ENCODE data around the gene TOPORS. TPM values are rescaled to one million over a fixed set of nuclear protein-coding genes. Genes with fewer than 3 reads are reported as not detected.
"Not testable (repeated sequence)": the region's sequence is repeated elsewhere in the genome, so short reads cannot be mapped to it uniquely, and the experiment has no call there.

TOPORS gene
- total RNA-seq = 10 to 100 TPM; 11.9 to 12.0 TPM

DNA sequence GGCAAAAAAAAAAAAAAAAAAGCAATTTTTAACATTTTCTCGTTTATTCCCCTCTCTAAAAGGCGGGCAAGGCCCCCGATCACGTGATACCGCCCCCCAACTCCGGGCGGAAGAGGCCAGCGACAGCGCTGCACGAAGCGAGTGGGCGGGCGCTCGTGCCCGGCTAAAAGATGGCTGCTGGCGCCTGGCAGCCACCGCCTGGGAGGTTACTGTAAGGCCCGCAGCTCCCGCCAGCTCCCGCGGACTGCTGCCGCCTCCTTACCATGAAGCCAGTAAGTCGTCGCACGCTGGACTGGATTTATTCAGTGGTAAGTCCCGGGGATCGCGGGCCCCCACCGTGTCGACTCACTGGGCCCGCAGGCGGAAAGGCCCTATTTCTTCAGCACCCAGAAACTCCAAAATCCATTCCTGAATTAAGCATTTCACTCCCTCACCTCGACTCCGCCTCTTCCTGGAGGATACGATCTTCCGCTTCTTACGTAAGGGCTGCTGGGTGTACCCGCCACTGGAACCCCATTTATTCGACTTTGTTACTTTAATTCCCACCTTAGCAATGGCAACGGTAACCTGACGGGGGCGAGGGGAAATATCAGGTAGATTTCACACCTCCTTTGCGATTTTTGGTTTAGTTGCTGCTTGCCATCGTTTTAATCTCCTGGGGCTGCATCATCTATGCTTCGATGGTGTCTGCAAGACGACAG, at the start of gene TOPORS, which contains the start of gene SMIM27:
TSS of gene TOPORS (minus strand) at position 415 of the 701 bp plus-strand sequence. CDS start at position 265, 150 bp downstream.
TSS of gene SMIM27 (plus strand) at position 156 of the 701 bp plus-strand sequence. CDS start at position 264, 108 bp downstream.
- ChIA-PET CTCF (interaction anchor here (0.9 to 9.8 kb wide), 5 partner anchors 21 to 1263 kb away, joined by 3 to 85 read pairs (median 27); partner anchors contain the start of genes NDUFB6 and RIGI), POLR2A (interaction anchor here (0.6 to 4.6 kb wide), 6 partner anchors 9 to 473 kb away, joined by 3 to 44 read pairs (median 8); partner anchors contain the start of genes DNAJA1, NDUFB6 and RIGI)
- DNase-seq (peak; percentile 93), ATAC-seq (peak; percentile 78)
- H3K36me3 Mint-ChIP-seq (ENCODE audit: low read depth) = peaks cover 27% of the 10 kb centered on the region
- peaks cover 28% of the 10 kb centered on the region for H3K4me1 Mint-ChIP-seq (ENCODE audit: low read depth)
- H3K4me3 Mint-ChIP-seq = peak within 1 kb of the TSS; percentile 89
- no peaks in the 10 kb centered on the region for H3K27me3 Mint-ChIP-seq (ENCODE audit: low read depth)
- peak within 1 kb of the TSS; percentile 99 for H3K27ac Mint-ChIP-seq
- H3K9me3 Mint-ChIP-seq (ENCODE audit: insufficient read depth) = no peaks in the 10 kb centered on the region

DNA sequence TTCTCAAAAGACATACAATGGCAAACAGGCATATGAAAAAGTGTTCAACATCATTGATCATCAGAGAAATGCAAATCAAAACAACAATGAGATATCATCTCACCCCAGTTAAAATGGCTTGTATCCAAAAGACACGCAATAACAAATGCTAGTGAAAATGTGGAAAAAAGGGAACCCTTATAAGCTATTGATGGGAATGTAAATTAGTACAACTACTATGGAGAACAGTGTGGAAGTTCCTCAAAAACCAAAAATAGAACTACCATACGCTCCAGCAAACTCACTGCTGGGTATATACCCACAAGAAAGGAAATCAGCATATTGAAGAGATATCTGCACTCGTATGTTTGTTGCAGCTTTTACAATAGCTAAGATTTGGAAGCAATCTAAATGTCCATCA, 46.6 kb upstream of the TOPORS start:
- H3K27me3 Mint-ChIP-seq (ENCODE audit: low read depth) = peaks cover 27% of the 10 kb centered on the region
- ATAC-seq; H3K9me3 Mint-ChIP-seq (ENCODE audit: insufficient read depth); POLR2A ChIA-PET; CTCF ChIA-PET; H3K4me1 Mint-ChIP-seq (ENCODE audit: low read depth); H3K36me3 Mint-ChIP-seq (ENCODE audit: low read depth); H3K4me3 Mint-ChIP-seq; DNase-seq; H3K27ac Mint-ChIP-seq: not testable (repeated sequence)

DNA sequence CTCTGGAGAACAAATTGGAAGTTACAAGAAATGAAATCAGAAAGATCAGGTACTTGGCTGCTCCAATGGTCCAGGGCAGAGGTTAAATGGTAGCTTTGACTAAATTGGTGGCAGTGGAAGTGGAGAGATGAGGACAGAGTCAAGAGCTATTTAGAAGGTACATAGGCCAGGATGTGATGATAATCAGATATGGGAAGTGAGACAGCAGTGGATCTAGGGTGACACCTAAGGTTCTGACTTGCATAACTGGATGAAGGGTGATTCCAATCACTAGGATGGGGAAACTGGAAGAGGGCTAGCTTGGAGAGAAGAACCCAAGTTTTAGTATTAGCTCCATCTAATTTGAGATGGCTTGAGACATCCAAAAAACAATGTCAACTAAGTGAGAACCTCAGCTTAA, 44.5 kb upstream of the TOPORS start:
- no peaks in the 10 kb centered on the region for H3K9me3 Mint-ChIP-seq (ENCODE audit: insufficient read depth)
- DNase-seq = no peak
- peaks cover 24% of the 10 kb centered on the region for H3K27me3 Mint-ChIP-seq (ENCODE audit: low read depth)
- ChIA-PET POLR2A (no interaction called here), CTCF (interaction anchor here (0.6 to 0.9 kb wide), 2 partner anchors 17 to 374 kb away, joined by 3 read pairs; no protein-coding TSS in a partner anchor)
- H3K36me3 Mint-ChIP-seq (ENCODE audit: low read depth) = no peaks in the 10 kb centered on the region
- ATAC-seq = no peak
- H3K4me3 Mint-ChIP-seq = no peak overlapping the region
- peaks cover 3% of the 10 kb centered on the region for H3K4me1 Mint-ChIP-seq (ENCODE audit: low read depth)
- H3K27ac Mint-ChIP-seq = no peak overlapping the region

DNA sequence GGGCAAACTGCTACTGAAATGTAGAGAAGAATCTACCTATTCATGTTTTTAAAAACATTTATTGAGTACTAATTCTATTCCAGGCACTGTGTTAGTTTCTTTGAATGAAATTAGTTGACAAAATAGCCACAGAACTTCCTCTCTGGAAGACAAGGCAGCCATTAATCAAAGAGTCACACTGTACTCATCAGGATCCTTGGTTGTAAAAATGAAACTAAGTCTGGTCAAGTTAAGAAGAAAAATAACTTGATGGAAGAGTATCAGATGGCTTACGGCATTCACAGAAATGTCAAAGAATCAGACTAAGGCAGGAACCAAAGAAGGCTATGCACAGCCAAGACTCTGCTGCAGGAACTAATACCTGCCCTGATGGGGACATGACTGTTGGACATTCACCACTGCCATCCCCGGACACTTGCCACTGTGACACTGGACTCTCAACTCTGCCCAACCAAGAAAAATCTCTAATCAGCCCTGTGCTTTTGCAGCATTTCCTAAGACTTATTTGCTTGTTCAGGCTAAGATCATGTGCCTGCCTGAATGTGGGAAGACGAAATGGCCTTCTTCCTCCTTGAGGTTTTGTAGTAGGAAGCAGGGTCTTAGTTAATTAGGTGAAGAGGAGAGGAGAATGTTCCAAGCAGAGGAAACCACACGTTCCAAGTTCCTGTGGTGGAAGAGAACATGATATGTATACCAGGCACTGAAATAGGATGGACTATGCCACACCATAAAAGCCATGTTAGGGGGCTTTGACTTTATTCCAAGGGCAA, 43.9 kb upstream of the TOPORS start:
- POLR2A ChIA-PET = no interaction called here
- DNase-seq = no peak
- H3K27me3 Mint-ChIP-seq (ENCODE audit: low read depth) = peaks cover 28% of the 10 kb centered on the region
- peaks cover 3% of the 10 kb centered on the region for H3K4me1 Mint-ChIP-seq (ENCODE audit: low read depth)
- H3K4me3 Mint-ChIP-seq = no peak overlapping the region
- CTCF ChIA-PET = interaction anchor here (0.6 to 0.9 kb wide), 2 partner anchors 16 to 374 kb away, joined by 3 read pairs; no protein-coding TSS in a partner anchor
- no peak overlapping the region for H3K27ac Mint-ChIP-seq
- H3K36me3 Mint-ChIP-seq (ENCODE audit: low read depth) = no peaks in the 10 kb centered on the region
- H3K9me3 Mint-ChIP-seq (ENCODE audit: insufficient read depth) = no peaks in the 10 kb centered on the region
- no peak for ATAC-seq

DNA sequence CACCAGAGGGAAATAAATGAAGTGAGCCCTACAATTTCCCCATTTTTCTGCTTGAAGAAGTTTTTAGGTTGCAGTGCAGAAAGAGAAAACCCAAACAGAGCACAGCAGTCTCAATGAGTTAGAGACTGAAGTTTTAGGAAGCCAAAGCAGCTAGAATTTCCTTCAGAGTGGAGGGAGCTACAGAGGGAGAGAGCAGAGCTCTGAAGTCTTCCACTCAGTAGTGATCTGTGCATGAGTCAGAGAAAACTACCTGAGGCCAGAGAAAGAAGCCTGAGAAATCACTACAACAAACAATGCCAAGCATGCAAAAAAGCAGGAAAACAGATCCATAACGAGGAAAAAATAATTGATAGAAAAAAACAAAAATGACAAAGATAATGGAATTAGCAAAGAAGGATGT, 38.5 kb upstream of the TOPORS start:
- Mint-ChIP-seq H3K9me3 (ENCODE audit: insufficient read depth) (no peaks in the 10 kb centered on the region), H3K36me3 (ENCODE audit: low read depth) (no peaks in the 10 kb centered on the region), H3K27me3 (ENCODE audit: low read depth) (peaks cover 26% of the 10 kb centered on the region), H3K4me3 (no peak overlapping the region), H3K4me1 (ENCODE audit: low read depth) (peaks cover 3% of the 10 kb centered on the region), H3K27ac (no peak overlapping the region)
- ATAC-seq (no peak), DNase-seq (no peak)
- POLR2A ChIA-PET = no interaction called here
- CTCF ChIA-PET = interaction anchor here (1.6 to 6.6 kb wide), 2 partner anchors 10 to 212 kb away, joined by 7 to 50 read pairs; no protein-coding TSS in a partner anchor

DNA sequence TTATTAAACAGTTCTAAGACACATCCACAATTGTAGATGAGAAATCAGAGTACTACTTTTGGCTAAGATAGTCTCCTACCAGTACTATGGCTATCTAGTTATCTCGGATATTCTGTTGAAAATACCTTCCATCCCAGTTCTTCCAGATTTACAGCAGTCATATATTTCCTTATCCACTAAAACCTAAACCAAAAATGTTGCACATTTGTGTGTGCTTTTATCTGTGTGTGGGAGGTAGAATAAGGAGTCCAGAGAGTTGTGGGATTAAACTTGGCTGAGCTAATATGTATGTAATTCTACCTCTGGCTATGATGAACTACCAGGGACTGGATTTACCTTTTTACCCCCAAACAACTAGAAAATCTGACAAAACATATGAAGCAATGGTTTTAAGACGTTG, 38.1 kb upstream of the TOPORS start:
- H3K27ac Mint-ChIP-seq = no peak overlapping the region
- DNase-seq = no peak
- H3K9me3 Mint-ChIP-seq (ENCODE audit: insufficient read depth) = no peaks in the 10 kb centered on the region
- H3K4me3 Mint-ChIP-seq = no peak overlapping the region
- no peaks in the 10 kb centered on the region for H3K36me3 Mint-ChIP-seq (ENCODE audit: low read depth)
- H3K27me3 Mint-ChIP-seq (ENCODE audit: low read depth) = peaks cover 30% of the 10 kb centered on the region
- ChIA-PET CTCF (interaction anchor here (1.6 to 6.6 kb wide), 4 partner anchors 10 to 383 kb away, joined by 7 to 50 read pairs (median 23); no protein-coding TSS in a partner anchor), POLR2A (no interaction called here)
- ATAC-seq = no peak
- H3K4me1 Mint-ChIP-seq (ENCODE audit: low read depth) = no peaks in the 10 kb centered on the region

DNA sequence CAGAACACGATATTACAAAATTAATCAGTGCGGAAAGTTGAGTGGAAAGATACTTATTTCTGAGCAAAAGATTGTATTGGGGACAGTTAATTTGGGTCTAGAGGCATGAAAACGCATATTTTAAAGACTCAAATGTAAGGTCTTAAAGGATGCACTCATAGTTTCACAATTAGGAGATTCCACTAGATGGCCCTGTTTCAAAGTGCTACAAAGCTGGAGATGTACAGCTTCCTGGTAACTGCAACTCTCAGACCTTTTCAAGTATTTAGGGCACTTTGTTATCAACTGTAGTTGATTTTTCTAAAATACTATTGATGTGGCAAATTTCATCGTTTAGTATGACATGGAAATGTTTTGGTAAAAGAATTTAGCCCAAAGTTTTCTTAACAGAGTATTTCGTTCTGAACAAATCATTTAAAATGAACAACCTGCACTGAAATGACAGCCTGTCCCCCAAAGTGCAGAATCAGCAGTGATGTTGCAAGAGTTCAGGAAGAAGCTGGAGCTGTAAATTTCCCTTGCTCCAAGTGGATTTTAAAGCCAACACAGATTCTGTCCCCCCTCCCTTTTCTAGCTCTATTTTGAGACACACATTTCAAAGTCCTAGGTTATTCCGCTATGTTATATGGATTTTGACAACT, 36.8 kb upstream of the TOPORS start:
- no peaks in the 10 kb centered on the region for H3K4me1 Mint-ChIP-seq (ENCODE audit: low read depth)
- no peak for DNase-seq
- CTCF ChIA-PET = interaction anchor here (0.7 to 6.6 kb wide), 8 partner anchors 8 to 637 kb away, joined by 3 to 50 read pairs (median 7); no protein-coding TSS in a partner anchor
- no peaks in the 10 kb centered on the region for H3K9me3 Mint-ChIP-seq (ENCODE audit: insufficient read depth)
- H3K4me3 Mint-ChIP-seq = no peak overlapping the region
- no peaks in the 10 kb centered on the region for H3K36me3 Mint-ChIP-seq (ENCODE audit: low read depth)
- H3K27ac Mint-ChIP-seq = no peak overlapping the region
- POLR2A ChIA-PET = interaction anchor here (0.7 kb wide), 1 partner anchor 436 kb away, joined by 3 read pairs; the partner anchor contains the start of gene DNAJA1
- H3K27me3 Mint-ChIP-seq (ENCODE audit: low read depth) = peaks cover 39% of the 10 kb centered on the region
- ATAC-seq = peak; percentile 68

DNA sequence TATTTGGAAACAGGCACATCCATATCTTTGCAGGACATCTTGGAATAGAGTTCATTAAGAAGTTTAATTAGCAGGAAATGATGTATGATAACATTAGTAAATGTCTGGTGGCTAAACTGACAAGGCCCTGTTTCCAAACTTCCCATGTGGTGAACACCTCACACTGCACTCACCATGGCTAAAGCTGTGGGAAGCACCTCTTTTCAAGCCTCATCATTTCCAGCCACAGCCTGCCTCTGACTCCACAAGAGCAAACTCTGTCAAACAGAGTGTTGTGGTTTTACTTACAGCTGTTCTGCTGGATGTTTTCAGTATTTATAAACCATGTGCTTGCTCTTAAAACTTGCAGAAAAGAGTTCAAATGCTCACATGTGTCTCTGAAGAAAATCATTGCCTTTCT, 35.5 kb upstream of the TOPORS start:
- ChIA-PET POLR2A (no interaction called here), CTCF (interaction anchor here (1.0 to 6.6 kb wide), 6 partner anchors 7 to 638 kb away, joined by 3 to 50 read pairs (median 20); no protein-coding TSS in a partner anchor)
- no peak for ATAC-seq
- Mint-ChIP-seq H3K27me3 (ENCODE audit: low read depth) (peaks cover 39% of the 10 kb centered on the region), H3K27ac (no peak overlapping the region), H3K9me3 (ENCODE audit: insufficient read depth) (no peaks in the 10 kb centered on the region), H3K4me1 (ENCODE audit: low read depth) (no peaks in the 10 kb centered on the region), H3K4me3 (no peak overlapping the region), H3K36me3 (ENCODE audit: low read depth) (no peaks in the 10 kb centered on the region)
- no peak for DNase-seq

DNA sequence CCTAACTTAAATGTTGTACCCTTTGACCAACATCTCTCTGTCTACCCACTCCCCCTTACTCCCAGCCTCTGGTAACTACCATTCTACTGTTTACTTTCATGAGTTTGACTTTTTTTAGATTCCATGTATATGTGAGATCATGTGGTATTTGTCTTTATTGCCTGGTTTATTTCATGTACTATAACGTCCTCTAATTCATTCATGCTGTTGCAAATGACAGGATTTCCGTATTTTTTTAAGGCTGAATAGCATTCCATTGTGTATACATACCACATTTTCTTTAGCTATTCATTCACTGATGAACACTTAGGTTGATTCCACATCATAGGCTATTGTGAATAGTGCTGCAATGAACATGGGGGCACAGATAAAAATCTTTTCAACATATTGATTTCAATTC, 32.4 kb upstream of the TOPORS start:
- POLR2A ChIA-PET = no interaction called here
- CTCF ChIA-PET = interaction anchor here (1.2 to 3.4 kb wide), 2 partner anchors 206 to 383 kb away, joined by 3 to 18 read pairs; no protein-coding TSS in a partner anchor
- no peak for DNase-seq
- Mint-ChIP-seq H3K4me3 (no peak overlapping the region), H3K9me3 (ENCODE audit: insufficient read depth) (no peaks in the 10 kb centered on the region), H3K36me3 (ENCODE audit: low read depth) (no peaks in the 10 kb centered on the region), H3K4me1 (ENCODE audit: low read depth) (peaks cover 2% of the 10 kb centered on the region), H3K27ac (no peak overlapping the region), H3K27me3 (ENCODE audit: low read depth) (peaks cover 27% of the 10 kb centered on the region)
- ATAC-seq = no peak

DNA sequence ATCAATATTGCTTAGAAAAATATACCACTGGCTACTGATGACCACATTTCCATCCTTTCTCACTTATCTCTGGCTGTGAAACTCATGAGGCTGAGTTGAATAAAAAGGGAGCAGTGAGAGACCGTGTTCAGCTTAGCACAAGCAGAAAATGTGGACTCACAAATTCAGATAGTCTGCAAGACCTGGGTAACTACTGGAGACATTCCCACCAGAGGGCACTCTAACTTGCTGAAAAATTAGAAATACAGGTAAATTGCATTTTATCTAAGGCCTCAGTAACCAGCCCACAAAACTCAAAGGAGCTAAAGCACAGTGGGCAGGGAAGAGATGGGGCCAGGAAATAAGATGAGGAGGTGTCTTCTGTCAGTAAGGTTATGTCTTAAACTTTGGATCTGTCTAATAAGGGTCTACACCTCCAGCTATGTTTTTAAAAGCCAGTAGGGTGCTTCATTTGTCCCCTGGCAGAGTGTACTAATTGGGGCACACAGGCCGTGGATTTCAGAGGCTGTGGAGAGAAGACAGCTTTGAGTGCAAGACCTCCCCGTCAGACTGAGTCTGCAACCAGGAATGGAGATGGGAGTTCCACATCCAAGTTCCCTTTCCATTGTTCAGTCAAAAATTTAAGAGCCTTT, 29.2 kb upstream of the TOPORS start:
- H3K36me3 Mint-ChIP-seq (ENCODE audit: low read depth) = no peaks in the 10 kb centered on the region
- POLR2A ChIA-PET = interaction anchor here (1.3 kb wide), 1 partner anchor 203 kb away, joined by 3 read pairs; no protein-coding TSS in a partner anchor
- H3K27ac Mint-ChIP-seq = no peak overlapping the region
- ATAC-seq (no peak), DNase-seq (peak; percentile 56)
- H3K4me1 Mint-ChIP-seq (ENCODE audit: low read depth) = peaks cover 2% of the 10 kb centered on the region
- no peaks in the 10 kb centered on the region for H3K9me3 Mint-ChIP-seq (ENCODE audit: insufficient read depth)
- CTCF ChIA-PET = interaction anchor here (0.6 to 12.1 kb wide), 24 partner anchors 9 to 443 kb away, joined by 3 to 608 read pairs (median 4); partner anchors contain the start of genes ACO1, DNAJA1 and NDUFB6
- peaks cover 18% of the 10 kb centered on the region for H3K27me3 Mint-ChIP-seq (ENCODE audit: low read depth)
- no peak overlapping the region for H3K4me3 Mint-ChIP-seq
